HUES64 (cell line): ENCODE data around the gene OR2AG2.

Experiments
- H3K27ac ChIP-seq: 2 replicates; pipeline ENCODE4 v1.7.0; 2013; ENCODE audit warnings: low read depth, low read length, inconsistent platforms
- H3K27me3 ChIP-seq: 2 replicates; pipeline ENCODE4 v1.6.1; 2013; ENCODE audit warnings: mild to moderate bottlenecking, low read length; ENCODE audit not compliant: insufficient read depth
- H3K36me3 ChIP-seq: 2 replicates; pipeline ENCODE4 v1.6.1; 2013; ENCODE audit warnings: mild to moderate bottlenecking, low read length; ENCODE audit not compliant: insufficient read depth
- H3K4me1 ChIP-seq: 2 replicates; pipeline ENCODE4 v1.6.1; 2013; ENCODE audit warnings: mild to moderate bottlenecking, low read length, moderate library complexity; ENCODE audit not compliant: insufficient read depth
- H3K4me3 ChIP-seq: 2 replicates; pipeline ENCODE4 v1.5.1; 2013; ENCODE audit warnings: mild to moderate bottlenecking, low read length, moderate library complexity
- H3K9ac ChIP-seq: 2 replicates; pipeline ENCODE4 v1.6.1; 2013; ENCODE audit warnings: mild to moderate bottlenecking, low read depth, low read length
- H3K9me3 ChIP-seq: 2 replicates; pipeline ENCODE4 v1.6.1; 2013; ENCODE audit warnings: low read depth, low read length; ENCODE audit not compliant: insufficient read depth
- WGBS: fragments of 150-250, 120-280 bp; methylation state at CpG from one replicate; pipeline ENCODE4 v1.1.7; 2013; ENCODE audit warnings: missing lambda C conversion rate; 5-methylcytosine and 5-hydroxymethylcytosine counted together

OR2AG2 gene

DNA sequence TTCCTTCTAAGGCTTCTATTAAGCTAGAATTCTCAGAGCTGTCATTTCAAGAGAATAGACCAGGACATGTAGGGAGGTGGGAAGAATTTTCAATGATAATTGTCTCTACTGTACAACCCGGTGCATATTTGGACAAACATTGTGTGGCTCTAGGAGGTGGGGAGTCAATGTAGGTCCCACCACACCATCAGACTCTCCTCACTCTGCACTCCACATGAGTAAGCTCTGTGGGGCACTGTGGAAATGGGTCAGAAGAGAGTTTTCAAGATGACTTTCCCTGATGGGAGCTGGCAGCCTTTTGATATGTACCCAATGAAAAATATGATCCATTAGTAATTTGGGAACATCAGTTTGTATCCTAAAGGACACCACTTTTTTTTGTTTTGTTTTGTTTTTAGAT is 33.2 kb downstream of the OR2AG2 start:
- Histone ChIP-seq H3K27me3 (no peaks in the 10 kb centered on the region), H3K4me3 (no peak overlapping the region), H3K9me3 (no peaks in the 10 kb centered on the region), H3K27ac (no peak overlapping the region), H3K9ac (no peak overlapping the region), H3K36me3 (no peaks in the 10 kb centered on the region), H3K4me1 (no peaks in the 10 kb centered on the region)
- WGBS = 80% methylated on average over 1 of the region's 1 CpG

DNA sequence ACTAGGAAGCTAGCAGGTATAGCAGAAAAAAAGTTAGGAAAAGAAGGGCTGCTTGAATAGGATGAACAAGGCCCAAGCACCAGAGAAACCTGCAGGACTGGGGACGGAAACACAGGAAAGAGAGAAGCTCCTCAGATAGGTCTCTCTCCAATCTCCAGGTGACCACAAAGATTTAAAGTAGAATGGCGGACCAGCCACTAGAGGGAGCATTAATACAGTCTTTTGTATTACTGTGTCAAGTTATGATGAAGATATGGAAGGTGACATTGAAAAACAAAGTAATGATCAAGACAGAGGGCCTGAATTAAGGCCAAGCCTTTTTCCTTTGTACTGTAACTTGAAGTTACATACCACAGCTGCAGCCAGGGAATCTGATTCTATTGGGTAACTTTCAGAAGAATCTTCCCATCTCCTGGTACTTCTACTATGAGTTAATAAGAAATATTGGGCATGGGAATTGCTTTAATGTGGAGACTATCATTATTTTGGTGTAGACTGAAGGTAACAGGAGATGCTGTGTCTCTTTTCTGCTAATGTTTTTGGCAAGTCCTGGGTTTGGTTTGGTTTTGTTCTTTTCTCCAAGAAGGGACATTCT is 33.8 kb downstream of the OR2AG2 start:
- Histone ChIP-seq H3K27me3 (no peaks in the 10 kb centered on the region), H3K27ac (no peak overlapping the region), H3K9ac (no peak overlapping the region), H3K9me3 (no peaks in the 10 kb centered on the region), H3K36me3 (no peaks in the 10 kb centered on the region), H3K4me3 (no peak overlapping the region), H3K4me1 (no peaks in the 10 kb centered on the region)
- 35% methylated on average over 2 of the region's 2 CpGs for WGBS

DNA sequence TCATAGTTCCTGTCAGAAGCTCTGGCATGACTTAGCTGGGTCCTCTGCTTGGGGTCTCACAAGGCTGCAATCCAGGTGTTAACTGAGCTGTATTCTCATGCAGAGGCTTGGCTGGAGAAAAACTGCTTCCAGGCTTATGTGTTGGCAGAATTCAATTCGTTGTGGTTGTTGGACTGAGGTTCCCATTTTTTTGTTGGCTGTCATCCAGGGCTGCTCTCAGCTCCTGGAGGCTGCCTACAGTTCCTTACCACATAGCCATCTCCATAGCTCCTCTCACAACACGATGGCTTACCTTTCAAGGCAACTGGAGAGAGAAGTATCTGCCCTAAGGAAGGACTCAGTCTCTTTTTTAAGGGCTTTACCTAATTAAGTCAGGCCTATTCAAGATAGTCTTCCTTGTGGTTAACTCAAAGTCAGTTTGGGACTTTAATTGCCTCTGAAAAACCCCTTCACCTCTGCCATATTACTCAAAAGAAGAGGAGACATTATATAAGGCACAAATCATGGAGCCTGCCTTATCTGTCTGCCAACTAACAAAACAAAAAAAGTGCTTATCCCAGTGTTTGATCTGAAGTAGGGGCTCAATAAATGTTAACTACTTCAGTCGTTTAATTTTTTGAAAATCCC is 35.2 kb downstream of the OR2AG2 start:
- no peak overlapping the region for H3K4me3 ChIP-seq
- H3K36me3 ChIP-seq = no peaks in the 10 kb centered on the region
- 73% methylated on average over 3 of the region's 3 CpGs for WGBS
- H3K27me3 ChIP-seq = no peaks in the 10 kb centered on the region
- no peak overlapping the region for H3K27ac ChIP-seq
- no peak overlapping the region for H3K9ac ChIP-seq
- no peaks in the 10 kb centered on the region for H3K4me1 ChIP-seq
- H3K9me3 ChIP-seq = no peaks in the 10 kb centered on the region

DNA sequence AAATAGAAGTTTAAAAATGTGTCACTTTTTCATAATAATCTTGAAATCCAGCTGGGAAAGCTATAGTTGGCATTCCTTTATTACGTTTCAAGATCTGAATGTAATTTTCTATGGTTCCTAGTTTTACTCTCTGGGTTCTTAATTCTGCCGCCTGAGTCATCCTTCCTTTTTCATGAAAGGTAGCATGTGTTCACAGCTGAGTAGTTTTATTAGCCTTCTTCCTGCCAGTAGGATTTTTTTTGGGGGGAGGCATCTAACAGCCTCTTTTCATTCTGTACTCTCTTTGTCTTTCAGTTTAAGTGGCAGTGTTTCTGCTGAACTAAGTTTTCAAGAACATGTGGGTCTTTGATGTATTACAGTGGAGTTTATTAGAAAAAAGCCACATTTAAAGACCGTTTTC is 36.5 kb downstream of the OR2AG2 start:
- Histone ChIP-seq H3K36me3 (no peaks in the 10 kb centered on the region), H3K4me1 (no peaks in the 10 kb centered on the region), H3K27me3 (no peaks in the 10 kb centered on the region), H3K9ac (no peak overlapping the region), H3K4me3 (no peak overlapping the region), H3K27ac (no peak overlapping the region), H3K9me3 (no peaks in the 10 kb centered on the region)
- 80% methylated on average over 2 of the region's 3 CpGs for WGBS

DNA sequence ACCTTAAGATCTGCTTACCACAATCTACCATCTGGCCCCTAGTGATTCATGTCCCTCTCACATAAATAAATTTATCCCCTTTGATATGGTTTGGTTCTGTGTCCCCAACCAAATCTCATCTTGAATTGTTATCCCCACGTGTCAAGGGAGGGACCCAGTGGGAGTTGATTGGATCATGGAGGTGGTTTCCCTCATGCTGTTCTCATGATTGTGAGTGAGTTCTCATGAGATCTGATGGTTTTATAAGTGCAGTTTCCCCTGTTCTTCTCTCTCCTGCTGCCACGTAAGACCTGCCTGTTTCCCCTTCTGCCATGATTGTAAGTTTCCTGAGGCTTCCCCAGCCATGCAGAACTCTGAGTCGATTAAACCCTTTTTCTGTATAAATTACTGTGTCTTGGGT is 37.2 kb downstream of the OR2AG2 start:
- Histone ChIP-seq H3K4me1 (no peaks in the 10 kb centered on the region), H3K9ac (no peak overlapping the region), H3K9me3 (no peaks in the 10 kb centered on the region), H3K4me3 (no peak overlapping the region), H3K36me3 (no peaks in the 10 kb centered on the region), H3K27ac (no peak overlapping the region), H3K27me3 (no peaks in the 10 kb centered on the region)
- 93% methylated on average over 3 of the region's 3 CpGs for WGBS

DNA sequence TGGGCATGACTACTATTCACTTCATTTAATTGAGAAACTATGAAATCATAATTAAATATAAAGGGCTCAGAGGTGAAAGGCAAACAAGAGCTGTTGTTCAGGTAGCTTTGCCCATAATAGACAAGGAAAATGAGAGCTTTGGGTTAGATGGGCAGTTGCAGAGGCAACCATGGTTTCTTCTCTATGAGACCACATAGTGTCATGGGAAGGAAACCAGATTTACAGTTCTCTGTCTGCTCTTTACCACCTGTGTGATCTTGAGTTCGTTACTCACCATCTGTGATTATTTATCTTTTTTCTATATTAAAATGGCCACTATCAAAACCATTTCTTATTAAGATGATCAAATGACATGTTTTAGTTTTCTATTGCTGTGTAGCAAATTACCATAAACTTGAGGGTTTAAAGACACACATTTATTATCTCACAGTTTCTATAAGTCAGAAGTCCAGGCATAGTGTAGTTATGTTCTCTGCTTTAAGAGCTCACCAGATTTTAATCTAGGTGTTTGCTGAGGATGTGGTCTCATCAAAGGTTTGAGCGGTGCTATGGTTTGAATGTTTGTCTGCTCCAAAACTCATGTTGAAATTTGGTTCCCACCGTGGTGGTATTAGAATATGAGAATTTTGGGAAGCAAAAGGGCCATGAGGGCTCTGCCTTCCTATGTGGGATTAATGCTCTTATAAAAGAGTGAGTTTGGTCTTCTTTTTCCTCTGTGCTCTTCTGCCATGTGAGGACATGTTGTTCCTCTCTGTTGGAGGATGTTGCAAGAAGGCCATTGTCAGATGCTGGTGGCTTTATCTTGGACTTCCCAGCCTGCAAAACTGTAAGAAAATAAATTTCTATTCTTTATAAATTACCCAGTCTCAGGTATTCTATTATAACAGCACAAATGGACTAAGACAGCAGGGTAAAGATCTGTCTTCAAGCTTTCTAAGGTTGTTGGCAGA is 38.2 kb downstream of the OR2AG2 start:
- H3K4me1 ChIP-seq = no peaks in the 10 kb centered on the region
- H3K9me3 ChIP-seq = no peaks in the 10 kb centered on the region
- no peak overlapping the region for H3K9ac ChIP-seq
- no peaks in the 10 kb centered on the region for H3K36me3 ChIP-seq
- H3K4me3 ChIP-seq = no peak overlapping the region
- H3K27ac ChIP-seq = no peak overlapping the region
- H3K27me3 ChIP-seq = no peaks in the 10 kb centered on the region
- 88% methylated on average over 2 of the region's 3 CpGs for WGBS

DNA sequence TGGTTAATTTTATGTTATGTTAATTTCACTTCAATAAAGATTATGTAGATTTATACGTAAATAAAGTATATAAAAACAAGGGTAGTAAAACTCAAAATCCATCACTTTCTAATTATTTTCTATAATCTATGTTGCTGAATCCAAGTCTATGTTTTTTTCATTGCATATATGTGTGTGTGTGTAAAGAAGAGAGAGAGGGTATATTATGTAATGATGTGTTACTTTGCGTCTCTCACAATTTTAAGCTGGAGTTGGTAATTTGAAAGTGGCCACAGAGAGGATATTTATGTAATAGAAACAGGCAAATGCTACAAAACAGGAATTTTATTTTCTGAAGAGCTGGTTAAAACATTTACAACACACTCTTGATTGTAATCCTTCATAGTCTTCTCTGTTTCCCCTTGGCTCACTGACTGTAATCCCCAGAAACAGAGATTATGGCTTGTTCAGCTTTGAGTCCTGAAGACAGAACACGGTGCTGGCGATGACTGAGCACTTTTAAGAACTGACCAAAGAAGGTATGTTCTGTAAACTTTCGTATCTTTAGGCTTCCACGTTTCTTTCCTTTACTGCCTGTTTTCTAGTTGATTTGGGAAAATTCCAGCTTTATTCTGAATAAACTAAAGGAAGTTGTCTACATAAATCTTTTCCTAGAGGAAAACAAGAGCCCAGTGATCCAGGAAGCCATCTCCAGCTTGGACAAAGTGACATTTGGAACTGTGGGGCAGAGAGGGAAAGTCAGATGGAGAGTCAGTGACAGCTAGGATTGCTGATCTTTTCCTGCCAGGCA is 43.6 kb downstream of the OR2AG2 start:
- no peaks in the 10 kb centered on the region for H3K36me3 ChIP-seq
- H3K9ac ChIP-seq = no peak overlapping the region; the same call in 1 of the 2 replicates
- no peaks in the 10 kb centered on the region for H3K4me1 ChIP-seq
- H3K4me3 ChIP-seq = no peak overlapping the region
- H3K9me3 ChIP-seq = no peaks in the 10 kb centered on the region
- no peak overlapping the region for H3K27ac ChIP-seq
- H3K27me3 ChIP-seq = no peaks in the 10 kb centered on the region
- WGBS = 93% methylated on average over 5 of the region's 6 CpGs

DNA sequence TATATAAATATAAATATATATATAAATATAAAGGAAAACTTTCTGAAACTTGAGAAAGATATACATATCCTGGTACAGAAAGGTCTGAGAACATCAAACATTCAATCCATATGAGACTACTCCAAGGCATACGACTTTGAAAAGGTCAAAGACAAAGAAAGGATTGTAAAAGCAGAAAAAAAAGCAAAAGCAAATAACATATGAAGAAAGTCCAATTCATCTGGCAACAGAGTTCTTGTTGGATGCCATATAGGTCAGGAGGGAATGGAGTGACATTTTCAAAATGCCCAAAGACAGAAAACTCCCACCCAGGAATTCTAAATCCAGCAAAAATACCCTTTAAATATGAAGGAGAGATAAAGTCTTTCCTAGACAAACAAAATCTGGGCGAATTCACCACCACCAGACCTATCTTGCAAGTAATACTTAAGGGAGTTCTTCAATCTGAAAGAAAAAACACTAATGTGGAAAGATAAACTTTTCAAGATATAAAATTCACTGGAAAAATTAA is 46.3 kb downstream of the OR2AG2 start:
- WGBS = no CpG with 5 or more reads among the region's 2 CpGs
- no peaks in the 10 kb centered on the region for H3K27me3 ChIP-seq
- no peaks in the 10 kb centered on the region for H3K36me3 ChIP-seq
- H3K27ac ChIP-seq = no peak overlapping the region
- H3K9me3 ChIP-seq = no peaks in the 10 kb centered on the region; the same call in 1 of the 2 replicates
- no peak overlapping the region for H3K4me3 ChIP-seq
- no peaks in the 10 kb centered on the region for H3K4me1 ChIP-seq
- no peak overlapping the region for H3K9ac ChIP-seq

DNA sequence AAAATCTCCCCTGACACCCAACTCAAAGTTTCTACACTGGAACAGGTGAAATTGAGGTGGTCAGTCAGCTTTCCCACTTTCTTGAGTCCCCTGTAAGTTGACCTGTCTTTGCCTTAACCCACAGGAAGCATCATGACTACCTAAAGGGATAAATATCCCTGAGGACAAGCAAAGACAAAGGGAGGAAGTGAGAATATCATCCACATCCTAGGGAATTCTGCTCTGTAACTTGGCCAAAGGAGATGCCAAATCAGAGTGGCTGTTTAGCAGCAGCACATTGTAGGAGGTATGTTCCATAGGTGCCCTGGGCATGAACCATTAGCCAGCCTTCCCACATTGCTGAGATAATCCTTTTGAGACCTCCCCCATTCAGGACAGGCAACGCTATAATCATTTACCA is 47.8 kb downstream of the OR2AG2 start:
- 100% methylated on average over 1 of the region's 1 CpG for WGBS
- H3K27me3 ChIP-seq = no peaks in the 10 kb centered on the region
- H3K27ac ChIP-seq = no peak overlapping the region
- no peaks in the 10 kb centered on the region for H3K36me3 ChIP-seq
- H3K9ac ChIP-seq = no peak overlapping the region
- no peaks in the 10 kb centered on the region for H3K4me1 ChIP-seq
- no peak overlapping the region for H3K4me3 ChIP-seq
- no peaks in the 10 kb centered on the region; the same call in 1 of the 2 replicates for H3K9me3 ChIP-seq

DNA sequence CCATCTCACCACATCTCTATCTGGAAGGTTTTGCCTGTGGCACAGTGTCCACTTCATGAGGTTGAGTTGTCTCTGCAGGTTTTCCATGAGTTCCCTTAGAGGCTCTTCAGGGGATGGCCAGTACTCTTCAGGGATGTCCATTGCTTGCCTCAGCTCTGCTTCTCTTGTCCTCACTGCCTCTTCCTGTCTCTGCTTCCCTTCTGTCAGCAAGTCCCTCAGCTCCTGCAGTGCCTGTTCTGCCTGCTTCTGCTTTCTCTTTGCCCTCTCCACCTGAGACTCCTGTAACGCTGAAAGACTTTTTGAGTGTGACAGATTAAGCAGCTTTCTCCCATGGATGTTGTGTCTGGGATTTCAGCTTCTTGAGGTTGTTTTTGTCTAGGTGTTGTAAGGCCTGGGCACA is 50.4 kb downstream of the OR2AG2 start:
- no peaks in the 10 kb centered on the region for H3K36me3 ChIP-seq
- no peaks in the 10 kb centered on the region; the same call in 1 of the 2 replicates for H3K9me3 ChIP-seq
- H3K4me3 ChIP-seq = no peak overlapping the region
- H3K27me3 ChIP-seq = no peaks in the 10 kb centered on the region
- no peak overlapping the region for H3K27ac ChIP-seq
- H3K9ac ChIP-seq = no peak overlapping the region
- WGBS = 89% methylated on average over 1 of the region's 1 CpG
- no peaks in the 10 kb centered on the region for H3K4me1 ChIP-seq
